Measurements from ENCODE around the gene RAPGEF5. TPM values are rescaled to one million over a fixed set of nuclear protein-coding genes. Genes with fewer than 3 reads are reported as not detected.

The RAPGEF5 gene
- total RNA-seq, 1 donor from 2014 or later, result 139 TPM

- TF ChIP-seq CTCF (IDR thresholded peaks at IDR 0.05), result no peak
- Histone ChIP-seq H3K4me3 (no peak overlapping the region), H3K9me3 (no peaks in the 10 kb centered on the region), H3K36me3 (peaks cover 8% of the 10 kb centered on the region), H3K27ac (no peak overlapping the region), H3K4me1 (no peaks in the 10 kb centered on the region), H3K27me3 (no peaks in the 10 kb centered on the region)
- ATAC-seq (no peak), DNase-seq (no peak)
- intact Hi-C loops (cut with DNase I), result no loop called here
Observed at GRCh38 chr7:22305706-22306105, 51.2 kb downstream of the RAPGEF5 start.

GRCh38 chr7:22302951-22303423 is 54.0 kb downstream of the RAPGEF5 start:
- no peaks in the 10 kb centered on the region for H3K27me3 ChIP-seq
- peaks cover 8% of the 10 kb centered on the region for H3K36me3 ChIP-seq
- H3K27ac ChIP-seq, result no peak overlapping the region
- H3K9me3 ChIP-seq, result no peaks in the 10 kb centered on the region
- no peaks in the 10 kb centered on the region for H3K4me1 ChIP-seq
- no peak overlapping the region for H3K4me3 ChIP-seq
- ATAC-seq (no peak), DNase-seq (no peak)
- intact Hi-C loops (cut with DNase I), result no loop called here
- no peak for TF ChIP-seq CTCF (IDR thresholded peaks at IDR 0.05)

GRCh38 chr7:22302193-22302592 is 54.8 kb downstream of the RAPGEF5 start:
- no peaks in the 10 kb centered on the region for H3K9me3 ChIP-seq
- no peak for ATAC-seq
- no peak for TF ChIP-seq CTCF (IDR thresholded peaks at IDR 0.05)
- DNase-seq, result no peak
- H3K27ac ChIP-seq, result no peak overlapping the region
- no peaks in the 10 kb centered on the region for H3K4me1 ChIP-seq
- peaks cover 8% of the 10 kb centered on the region for H3K36me3 ChIP-seq
- intact Hi-C loops (cut with DNase I), result no loop called here
- no peaks in the 10 kb centered on the region for H3K27me3 ChIP-seq
- no peak overlapping the region for H3K4me3 ChIP-seq

DNA sequence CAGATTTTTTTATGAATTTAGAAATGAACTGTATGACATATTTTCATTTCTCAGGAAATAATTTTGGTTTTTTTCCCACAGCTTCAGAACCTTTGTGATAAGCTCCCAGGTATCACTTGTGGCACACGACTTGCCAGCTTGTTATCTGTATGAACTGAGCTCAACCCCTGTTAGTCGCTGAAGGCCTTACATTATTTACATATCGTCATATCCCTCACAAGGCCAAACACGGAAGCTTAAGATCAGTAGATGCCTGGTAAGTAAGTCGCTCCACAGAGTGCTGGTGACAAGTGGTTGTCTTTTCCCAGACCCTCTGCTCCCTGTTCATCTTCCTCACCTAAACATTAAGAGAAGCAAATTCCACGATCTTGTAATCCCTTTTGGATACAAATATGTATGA is 55.2 kb downstream of the RAPGEF5 start:
- intact Hi-C loops (cut with DNase I), result no loop called here
- no peak overlapping the region for H3K4me3 ChIP-seq
- H3K9me3 ChIP-seq, result no peaks in the 10 kb centered on the region
- ATAC-seq, result no peak
- no peak for DNase-seq
- H3K4me1 ChIP-seq, result no peaks in the 10 kb centered on the region
- peaks cover 8% of the 10 kb centered on the region for H3K36me3 ChIP-seq
- H3K27ac ChIP-seq, result no peak overlapping the region
- no peak for TF ChIP-seq CTCF (IDR thresholded peaks at IDR 0.05)
- no peaks in the 10 kb centered on the region for H3K27me3 ChIP-seq

DNA sequence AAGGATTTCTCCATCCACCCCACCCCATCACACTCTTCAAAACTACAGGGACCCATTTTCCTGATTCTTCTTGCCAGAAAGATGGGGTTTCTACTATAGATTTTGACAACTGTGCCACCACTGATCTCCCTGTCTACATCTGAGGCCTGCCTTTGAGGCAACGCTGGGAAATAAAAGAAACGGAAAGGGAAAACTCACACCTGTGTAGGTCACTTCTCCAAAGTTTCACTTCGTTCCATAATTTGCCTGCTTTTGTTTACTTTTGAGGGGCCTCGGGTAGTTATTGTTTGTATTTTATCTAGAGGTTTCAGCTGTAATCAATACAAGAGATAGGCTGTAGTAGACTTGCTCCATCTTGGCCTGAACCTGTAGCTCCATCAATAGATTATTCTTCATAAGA is 56.1 kb downstream of the RAPGEF5 start:
- H3K27ac ChIP-seq, result no peak overlapping the region
- H3K36me3 ChIP-seq, result peaks cover 5% of the 10 kb centered on the region
- no peaks in the 10 kb centered on the region for H3K27me3 ChIP-seq
- DNase-seq (no peak), ATAC-seq (no peak)
- H3K4me3 ChIP-seq, result no peak overlapping the region
- no peak for TF ChIP-seq CTCF (IDR thresholded peaks at IDR 0.05)
- peaks cover 6% of the 10 kb centered on the region for H3K4me1 ChIP-seq
- no peaks in the 10 kb centered on the region for H3K9me3 ChIP-seq
- intact Hi-C loops (cut with DNase I), result no loop called here

- Histone ChIP-seq H3K27me3 (no peaks in the 10 kb centered on the region), H3K4me3 (no peak overlapping the region), H3K27ac (peak overlapping the region; percentile 4), H3K36me3 (no peaks in the 10 kb centered on the region), H3K4me1 (peaks cover 13% of the 10 kb centered on the region), H3K9me3 (no peaks in the 10 kb centered on the region)
- no peak for DNase-seq
- no peak for TF ChIP-seq CTCF (IDR thresholded peaks at IDR 0.05)
- no peak for ATAC-seq
- intact Hi-C loops (cut with DNase I), result no loop called here
Observed at GRCh38 chr7:22296916-22297315, 60.0 kb downstream of the RAPGEF5 start.
